ENCODE measurements around the gene SFRP2. TPM values are rescaled to one million over a fixed set of nuclear protein-coding genes. Genes with fewer than 3 reads are reported as not detected.

Gene SFRP2
- total and polyA plus RNA-seq, 10 of the 15 experiments (the other 5 are each of a cell fraction or from before 2014, with no cell fraction given): 0.11 to 0.33 (median 0.16) TPM; not detected in 7

- TF ChIP-seq MTA2 (IDR thresholded peaks at IDR 0.05; ENCODE audit: low read depth) (no peak), NBN (IDR thresholded peaks at IDR 0.05) (no peak)
Measured at GRCh38 chr4:153788051-153788412, 851 bp downstream of the SFRP2 start (continued).

- no peak overlapping the region for H3K27ac ChIP-seq (ENCODE audit: control insufficient read depth, insufficient read depth)
- no peak overlapping the region for H3K4me3 ChIP-seq
- no peaks in the 10 kb centered on the region for H3K36me3 ChIP-seq (ENCODE audit: control insufficient read depth in 2 of 2, insufficient read depth in 2 of 2, low read length in 1 of 2)
- ChIA-PET CTCF (interaction anchor here (2.7 kb wide), 1 partner anchor 9 kb away, joined by 25 read pairs; no protein-coding TSS in a partner anchor), POLR2A (no interaction called here), SMC1A (ENCODE audit: uncharacterized antibody, unreplicated experiment) (no interaction called here), RAD21 (ENCODE audit: unreplicated experiment) (no interaction called here)
- no TSS peak for BruUV-seq (replicated peaks)
- H3K4me1 ChIP-seq (ENCODE audit: control insufficient read depth, insufficient read depth, low read length): no peaks in the 10 kb centered on the region
- in situ Hi-C loops (cut with MboI): no loop called here
- intact Hi-C loops (cut with micrococcal nuclease; ENCODE audit: unreplicated experiment): loop anchor here (10.0 kb wide), 1 partner anchor 227 kb away; no protein-coding TSS in a partner anchor
- ATAC-seq: no peak
- no peak overlapping the region for H3K4me2 ChIP-seq (ENCODE audit: control insufficient read depth, insufficient read depth)
- no peaks in the 10 kb centered on the region for H3K9me3 ChIP-seq (replicated peaks; ENCODE audit: control insufficient read depth, insufficient read depth, low read length)
- H3K27me3 ChIP-seq (replicated peaks in 1 of 2; ENCODE audit: control insufficient read depth in 2 of 2, insufficient read depth in 2 of 2, low read length in 1 of 2): peaks cover 30 to 35% of the 10 kb centered on the region in 2 experiments
- no peak for FAIRE-seq
- H2AFZ ChIP-seq (ENCODE audit: control insufficient read depth, low read depth, low read length): no peak overlapping the region
- WGBS (ENCODE audit: insufficient coverage, insufficient replicate concordance, low lambda C conversion rate, missing lambda C conversion rate): under 1% methylated on average over 5 of the region's 5 CpGs
- H4K20me1 ChIP-seq (ENCODE audit: control insufficient read depth, insufficient read depth): no peaks in the 10 kb centered on the region
- no peaks in the 10 kb centered on the region for H3K79me2 ChIP-seq (ENCODE audit: control insufficient read depth, insufficient read depth, low read length)
- DNase-seq (ENCODE audit: low read depth, low spot score): no peak
- H3K9ac ChIP-seq (ENCODE audit: control insufficient read depth, insufficient read depth, low read length): no peak overlapping the region
- TF ChIP-seq TCF12 (IDR thresholded peaks at IDR 0.05; ENCODE audit: low read depth, low read length) (no peak), CREM (IDR thresholded peaks at IDR 0.05; ENCODE audit: low read depth) (no peak), MYC (IDR thresholded peaks at IDR 0.05; ENCODE audit: insufficient read depth, insufficient read length, insufficient replicate concordance, low read length, severe bottlenecking) (no peak), ZNF687 (IDR thresholded peaks at IDR 0.05) (no peak), ZBTB33 (IDR thresholded peaks at IDR 0.05) (no peak), ATF2 (IDR thresholded peaks at IDR 0.05; ENCODE audit: low read length) (no peak), EP300 (IDR thresholded peaks at IDR 0.05; ENCODE audit: borderline replicate concordance in 1 of 2, control insufficient read depth in 1 of 2, low read depth in 2 of 2, low read length in 2 of 2) (no peak), BHLHE40 (IDR thresholded peaks at IDR 0.05; ENCODE audit: borderline replicate concordance in 1 of 2, low read depth in 2 of 2, low read length in 1 of 2) (no peak), ZNF274 (IDR thresholded peaks at IDR 0.05; ENCODE audit: insufficient read depth, insufficient read length) (no peak), PML (IDR thresholded peaks at IDR 0.05; ENCODE audit: low read length) (no peak), NKRF (conservative IDR thresholded peaks at IDR 0.05) (no peak)
Measured at GRCh38 chr4:153787575-153787974, 1.3 kb downstream of the SFRP2 start.
